Measurements from ENCODE around the gene RASSF8. TPM values are rescaled to one million over a fixed set of nuclear protein-coding genes. Genes with fewer than 3 reads are reported as not detected.

The RASSF8 gene
- total and polyA plus RNA-seq, 2 of the 8 experiments (the other 6 are each of a cell fraction or from before 2014, with no cell fraction given), result 6.4 to 46.7 TPM

GRCh38 chr12:26003065-26003464 is 44.6 kb downstream of the RASSF8 start:
- Histone ChIP-seq H2AFZ (ENCODE audit: low read length) (no peak overlapping the region), H4K8ac (ENCODE audit: extremely low read depth, insufficient read depth, low read length) (no peak overlapping the region), H4K91ac (replicated peaks; ENCODE audit: insufficient read length, low read length) (no peak overlapping the region), H3K4ac (replicated peaks; ENCODE audit: insufficient read length, low read depth, low read length) (no peak overlapping the region), H3K23me2 (ENCODE audit: low read depth, low read length) (no peaks in the 10 kb centered on the region), H2BK20ac (ENCODE audit: low read length) (no peak overlapping the region), H3K79me2 (ENCODE audit: control insufficient read depth in 1 of 2, insufficient read depth in 2 of 2, low read length in 2 of 2) (peaks cover 0 to 71% of the 10 kb centered on the region in 2 experiments; a peak in 3 of 4 replicates), H3K27me3 (replicated peaks in 1 of 4; ENCODE audit: control insufficient read depth in 3 of 4, extremely low read depth in 1 of 4, insufficient read depth in 3 of 4, low read length in 3 of 4) (no peaks in the 10 kb centered on the region), H3K23ac (ENCODE audit: insufficient read length) (no peak overlapping the region), H3K9me3 (ENCODE audit: insufficient read depth in 2 of 2, low read depth in 1 of 2, low read length in 1 of 2) (no peaks in the 10 kb centered on the region), H2BK120ac (replicated peaks; ENCODE audit: low read depth, low read length) (no peak overlapping the region), H2AK5ac (ENCODE audit: low read depth, low read length) (no peak overlapping the region), H3K4me2 (ENCODE audit: insufficient read depth in 1 of 2, low read depth in 2 of 2, low read length in 2 of 2) (no peak overlapping the region), H3K56ac (replicated peaks; ENCODE audit: insufficient read length, low read depth, low read length) (no peak overlapping the region), H3K18ac (ENCODE audit: extremely low read depth, low read length) (no peak overlapping the region), H3K4me3 (ENCODE audit: extremely low read depth in 1 of 4, insufficient read depth in 2 of 4, low read depth in 3 of 4, low read length in 4 of 4) (no peak overlapping the region), H2BK12ac (ENCODE audit: low read depth, low read length) (no peak overlapping the region), H4K20me1 (replicated peaks in 1 of 2; ENCODE audit: control insufficient read depth in 1 of 2, insufficient read depth in 2 of 2, low read length in 2 of 2) (peaks cover 0 to 1% of the 10 kb centered on the region in 2 experiments), H2BK15ac (ENCODE audit: low read length) (no peak overlapping the region), H2BK5ac (ENCODE audit: low read depth, low read length) (no peak overlapping the region), H3K36me3 (ENCODE audit: control insufficient read depth in 2 of 4, insufficient read depth in 4 of 4, low read length in 3 of 4) (no peaks in the 10 kb centered on the region), H3K9ac (replicated peaks in 1 of 4; ENCODE audit: extremely low read depth in 1 of 4, low read depth in 3 of 4, low read length in 3 of 4) (no peak overlapping the region), H3K79me1 (ENCODE audit: low read depth, low read length) (no peaks in the 10 kb centered on the region), H3K27ac (ENCODE audit: low read depth, low read length) (no peak overlapping the region), H4K5ac (ENCODE audit: insufficient read length, low read depth, low read length) (no peak overlapping the region), H3K14ac (ENCODE audit: insufficient read length) (no peak overlapping the region), H3K4me1 (replicated peaks in 1 of 4; ENCODE audit: control insufficient read depth in 3 of 4, insufficient read depth in 4 of 4, low read length in 3 of 4) (peaks cover 0 to 8% (median 3%) of the 10 kb centered on the region in 4 experiments; a peak in 3 of 7 replicates)
- DNase-seq (ENCODE audit: low read depth in 1 of 2, low spot score in 2 of 2) (no peak), FAIRE-seq (no peak)
- TF ChIP-seq SIRT6 (IDR thresholded peaks at IDR 0.05; ENCODE audit: low read length) (no peak), CBX5 (IDR thresholded peaks at IDR 0.05; ENCODE audit: low read depth, low read length) (no peak), CREB1 (IDR thresholded peaks at IDR 0.05) (no peak), HDAC2 (IDR thresholded peaks at IDR 0.05; ENCODE audit: borderline replicate concordance in 1 of 2, low read depth in 2 of 2, low read length in 2 of 2) (no peak), POU5F1 (IDR thresholded peaks at IDR 0.05; ENCODE audit: low read depth, low read length) (no peak), NRF1 (IDR thresholded peaks at IDR 0.05; ENCODE audit: low read depth, low read length) (no peak), POLR2A (IDR thresholded peaks at IDR 0.05; ENCODE audit: control extremely low read depth in 1 of 2, low read depth in 2 of 2, low read length in 2 of 2) (no peak), MAFK (IDR thresholded peaks at IDR 0.05; ENCODE audit: low read depth, low read length) (no peak), POLR2AphosphoS5 (IDR thresholded peaks at IDR 0.05; ENCODE audit: low read depth, low read length) (no peak), EZH2 (IDR thresholded peaks at IDR 0.05; ENCODE audit: low read depth, low read length, severe bottlenecking) (no peak)
- 91% methylated on average over 1 of the region's 1 CpG; no CpG with 5 or more reads in 1 of the 2 experiments for WGBS, 2 experiments (ENCODE audit: extremely low coverage in 1 of 2, insufficient coverage in 1 of 2, insufficient read length in 1 of 2, insufficient replicate concordance in 2 of 2, low coverage in 1 of 2, low lambda C conversion rate in 2 of 2, missing lambda C conversion rate in 1 of 2)
- CTCF ChIA-PET (ENCODE audit: partially characterized antibody), result no interaction called here
- POLR2A ChIA-PET (ENCODE audit: partially characterized antibody), result interaction anchor here (1.0 kb wide), 1 partner anchor 10 kb away, joined by 3 read pairs; no protein-coding TSS in a partner anchor
